ENCODE results near the gene TMED10.

DNA sequence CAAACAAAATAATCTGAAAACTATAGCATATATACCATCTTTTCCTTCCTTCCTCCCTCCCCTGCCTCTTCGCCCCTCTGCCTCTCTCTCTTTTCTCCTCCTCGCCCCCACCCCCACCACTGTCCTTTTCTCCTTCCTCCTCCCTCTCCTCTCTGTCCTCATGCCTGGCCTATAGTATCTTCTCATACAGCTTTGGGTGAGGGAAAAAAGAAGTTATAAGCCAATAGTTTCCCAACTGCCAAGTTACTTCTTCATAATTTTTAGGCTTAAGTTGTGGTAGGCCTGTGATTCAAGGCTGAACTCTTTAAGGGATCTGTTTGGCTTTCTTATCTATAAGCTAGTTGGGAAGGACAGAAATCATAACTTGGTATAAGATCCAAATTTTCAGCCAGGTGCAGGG is 9.1 kb downstream of the TMED10 start:
- no peak for TF ChIP-seq AEBP2 (tag by site-specific recombination; IDR thresholded peaks at IDR 0.05; ENCODE audit: borderline replicate concordance)
- TF ChIP-seq, protein P1, sequence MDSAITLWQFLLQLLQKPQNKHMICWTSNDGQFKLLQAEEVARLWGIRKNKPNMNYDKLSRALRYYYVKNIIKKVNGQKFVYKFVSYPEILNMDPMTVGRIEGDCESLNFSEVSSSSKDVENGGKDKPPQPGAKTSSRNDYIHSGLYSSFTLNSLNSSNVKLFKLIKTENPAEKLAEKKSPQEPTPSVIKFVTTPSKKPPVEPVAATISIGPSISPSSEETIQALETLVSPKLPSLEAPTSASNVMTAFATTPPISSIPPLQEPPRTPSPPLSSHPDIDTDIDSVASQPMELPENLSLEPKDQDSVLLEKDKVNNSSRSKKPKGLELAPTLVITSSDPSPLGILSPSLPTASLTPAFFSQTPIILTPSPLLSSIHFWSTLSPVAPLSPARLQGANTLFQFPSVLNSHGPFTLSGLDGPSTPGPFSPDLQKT (IDR thresholded peaks at IDR 0.05; ENCODE audit: borderline replicate concordance, low read depth, low read length): no peak
- TF ChIP-seq, protein P2, sequence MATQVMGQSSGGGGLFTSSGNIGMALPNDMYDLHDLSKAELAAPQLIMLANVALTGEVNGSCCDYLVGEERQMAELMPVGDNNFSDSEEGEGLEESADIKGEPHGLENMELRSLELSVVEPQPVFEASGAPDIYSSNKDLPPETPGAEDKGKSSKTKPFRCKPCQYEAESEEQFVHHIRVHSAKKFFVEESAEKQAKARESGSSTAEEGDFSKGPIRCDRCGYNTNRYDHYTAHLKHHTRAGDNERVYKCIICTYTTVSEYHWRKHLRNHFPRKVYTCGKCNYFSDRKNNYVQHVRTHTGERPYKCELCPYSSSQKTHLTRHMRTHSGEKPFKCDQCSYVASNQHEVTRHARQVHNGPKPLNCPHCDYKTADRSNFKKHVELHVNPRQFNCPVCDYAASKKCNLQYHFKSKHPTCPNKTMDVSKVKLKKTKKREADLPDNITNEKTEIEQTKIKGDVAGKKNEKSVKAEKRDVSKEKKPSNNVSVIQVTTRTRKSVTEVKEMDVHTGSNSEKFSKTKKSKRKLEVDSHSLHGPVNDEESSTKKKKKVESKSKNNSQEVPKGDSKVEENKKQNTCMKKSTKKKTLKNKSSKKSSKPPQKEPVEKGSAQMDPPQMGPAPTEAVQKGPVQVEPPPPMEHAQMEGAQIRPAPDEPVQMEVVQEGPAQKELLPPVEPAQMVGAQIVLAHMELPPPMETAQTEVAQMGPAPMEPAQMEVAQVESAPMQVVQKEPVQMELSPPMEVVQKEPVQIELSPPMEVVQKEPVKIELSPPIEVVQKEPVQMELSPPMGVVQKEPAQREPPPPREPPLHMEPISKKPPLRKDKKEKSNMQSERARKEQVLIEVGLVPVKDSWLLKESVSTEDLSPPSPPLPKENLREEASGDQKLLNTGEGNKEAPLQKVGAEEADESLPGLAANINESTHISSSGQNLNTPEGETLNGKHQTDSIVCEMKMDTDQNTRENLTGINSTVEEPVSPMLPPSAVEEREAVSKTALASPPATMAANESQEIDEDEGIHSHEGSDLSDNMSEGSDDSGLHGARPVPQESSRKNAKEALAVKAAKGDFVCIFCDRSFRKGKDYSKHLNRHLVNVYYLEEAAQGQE (tag by site-specific recombination; IDR thresholded peaks at IDR 0.05): no peak
- TF ChIP-seq HOXA7 (CRISPR knock-in tag; IDR thresholded peaks at IDR 0.05; ENCODE audit: borderline replicate concordance): no peak
- no peak for TF ChIP-seq CTCF (tag by site-specific recombination; IDR thresholded peaks at IDR 0.05)
- TF ChIP-seq MYNN (tag by site-specific recombination; IDR thresholded peaks at IDR 0.05; ENCODE audit: borderline replicate concordance): no peak
- TF ChIP-seq, protein P3, sequence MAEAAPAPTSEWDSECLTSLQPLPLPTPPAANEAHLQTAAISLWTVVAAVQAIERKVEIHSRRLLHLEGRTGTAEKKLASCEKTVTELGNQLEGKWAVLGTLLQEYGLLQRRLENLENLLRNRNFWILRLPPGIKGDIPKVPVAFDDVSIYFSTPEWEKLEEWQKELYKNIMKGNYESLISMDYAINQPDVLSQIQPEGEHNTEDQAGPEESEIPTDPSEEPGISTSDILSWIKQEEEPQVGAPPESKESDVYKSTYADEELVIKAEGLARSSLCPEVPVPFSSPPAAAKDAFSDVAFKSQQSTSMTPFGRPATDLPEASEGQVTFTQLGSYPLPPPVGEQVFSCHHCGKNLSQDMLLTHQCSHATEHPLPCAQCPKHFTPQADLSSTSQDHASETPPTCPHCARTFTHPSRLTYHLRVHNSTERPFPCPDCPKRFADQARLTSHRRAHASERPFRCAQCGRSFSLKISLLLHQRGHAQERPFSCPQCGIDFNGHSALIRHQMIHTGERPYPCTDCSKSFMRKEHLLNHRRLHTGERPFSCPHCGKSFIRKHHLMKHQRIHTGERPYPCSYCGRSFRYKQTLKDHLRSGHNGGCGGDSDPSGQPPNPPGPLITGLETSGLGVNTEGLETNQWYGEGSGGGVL (tag by site-specific recombination; IDR thresholded peaks at IDR 0.05): no peak
- no peak for TF ChIP-seq ZBTB10 (tag by site-specific recombination; IDR thresholded peaks at IDR 0.05)
- TF ChIP-seq GLIS1 (tag by site-specific recombination; IDR thresholded peaks at IDR 0.05): no peak
- TF ChIP-seq ZFP37 (tag by site-specific recombination; IDR thresholded peaks at IDR 0.05): no peak
- no peak for TF ChIP-seq TCF7L2 (IDR thresholded peaks at IDR 0.05; ENCODE audit: borderline replicate concordance, low read depth, low read length)
- no peak for TF ChIP-seq ZNF580 (tag by site-specific recombination; IDR thresholded peaks at IDR 0.05)
- no peak for TF ChIP-seq BCL11A (tag by site-specific recombination; IDR thresholded peaks at IDR 0.05; ENCODE audit: low read depth)
- TF ChIP-seq ZNF140 (tag by site-specific recombination; IDR thresholded peaks at IDR 0.05): no peak
